Activated effector memory CD4-positive, alpha-beta T cell treated with Interleukin-2 at 50 U/mL for 16 hours (primary cell): ENCODE results near the gene CREB5.
"Not testable (repeated sequence)": the region's sequence is repeated elsewhere in the genome, so short reads cannot be mapped to it uniquely, and the experiment has no call there.

ENCODE experiments used
- DNase-seq: peaks from one replicate; pipeline ENCODE4 v3.0.0-alpha.2; 2020

The CREB5 gene

GRCh38 chr7:28758186-28758585 is 345.9 kb downstream of the CREB5 start:
- DNase-seq, result no peak

- DNase-seq, result no peak
These were observed 347.2 kb downstream of the CREB5 start for GRCh38 chr7:28759475-28759971.

- DNase-seq, result no peak
These were observed 349.2 kb downstream of the CREB5 start for GRCh38 chr7:28761505-28761904.

- DNase-seq, result no peak
These were observed 350.3 kb downstream of the CREB5 start for GRCh38 chr7:28762651-28763050.

- DNase-seq, result no peak
These were observed 354.0 kb downstream of the CREB5 start for GRCh38 chr7:28766359-28766758.

- no peak for DNase-seq
These were observed 355.0 kb downstream of the CREB5 start for GRCh38 chr7:28767356-28767755.

GRCh38 chr7:28768577-28769147 is 356.3 kb downstream of the CREB5 start:
- DNase-seq, result no peak

- DNase-seq, result no peak
These were observed 359.7 kb downstream of the CREB5 start for GRCh38 chr7:28771906-28772622.

GRCh38 chr7:28773423-28774145 is 361.3 kb downstream of the CREB5 start:
- no peak for DNase-seq

- no peak for DNase-seq
These were observed 362.1 kb downstream of the CREB5 start for GRCh38 chr7:28774261-28774988.

GRCh38 chr7:28776463-28777157 is 364.3 kb downstream of the CREB5 start:
- DNase-seq, result no peak

GRCh38 chr7:28778786-28779185 is 366.5 kb downstream of the CREB5 start:
- no peak for DNase-seq

- DNase-seq, result no peak
These were observed 367.6 kb downstream of the CREB5 start for GRCh38 chr7:28779954-28780353.

GRCh38 chr7:28782362-28782761 is 370.0 kb downstream of the CREB5 start:
- DNase-seq, result no peak

- no peak for DNase-seq
These were observed 372.0 kb downstream of the CREB5 start for GRCh38 chr7:28784171-28784902.

GRCh38 chr7:28785041-28785995 is 373.0 kb downstream of the CREB5 start:
- DNase-seq, result no peak

- DNase-seq, result not testable (repeated sequence)
These were observed 373.8 kb downstream of the CREB5 start for GRCh38 chr7:28786156-28786555.

- DNase-seq, result no peak
These were observed 374.8 kb downstream of the CREB5 start for GRCh38 chr7:28787106-28787505.

- no peak for DNase-seq
These were observed 378.1 kb downstream of the CREB5 start for GRCh38 chr7:28790467-28790866.

- DNase-seq, result no peak
These were observed 380.5 kb downstream of the CREB5 start for GRCh38 chr7:28792858-28793257.
